ENCODE data around the gene ENTPD5. TPM values are rescaled to one million over a fixed set of nuclear protein-coding genes. Genes with fewer than 3 reads are reported as not detected.

ENTPD5 gene
- total RNA-seq, 2 experiments from 2014 or later = 10.2 to 11.2 TPM

GRCh38 chr14:73961192-73961591 lies 57.9 kb downstream of the ENTPD5 start:
- CTCF ChIA-PET = no interaction called here
- peaks cover 25% of the 10 kb centered on the region for H3K36me3 Mint-ChIP-seq
- H3K27ac Mint-ChIP-seq = no peak overlapping the region
- no peak for DNase-seq
- H3K4me3 Mint-ChIP-seq = no peak overlapping the region
- no peaks in the 10 kb centered on the region for H3K9me3 Mint-ChIP-seq
- POLR2A ChIA-PET = no interaction called here
- H3K4me1 Mint-ChIP-seq (ENCODE audit: low read depth) = no peaks in the 10 kb centered on the region
- intact Hi-C loops (cut with micrococcal nuclease) = no loop called here
- H3K27me3 Mint-ChIP-seq = no peaks in the 10 kb centered on the region

- Mint-ChIP-seq H3K27me3 (no peaks in the 10 kb centered on the region), H3K27ac (no peak overlapping the region), H3K36me3 (peaks cover 28% of the 10 kb centered on the region), H3K4me3 (no peak overlapping the region), H3K4me1 (ENCODE audit: low read depth) (no peaks in the 10 kb centered on the region), H3K9me3 (no peaks in the 10 kb centered on the region)
- POLR2A ChIA-PET = no interaction called here
- no peak for DNase-seq
- CTCF ChIA-PET = interaction anchor here (1.2 kb wide), 1 partner anchor 9 kb away, joined by 4 read pairs; the partner anchor contains the start of genes COQ6 and FAM161B
- intact Hi-C loops (cut with micrococcal nuclease) = no loop called here
These were observed 60.5 kb downstream of the ENTPD5 start for GRCh38 chr14:73958591-73958990.

GRCh38 chr14:73955674-73956073 lies 63.4 kb downstream of the ENTPD5 start:
- intact Hi-C loops (cut with micrococcal nuclease) = no loop called here
- Mint-ChIP-seq H3K4me1 (ENCODE audit: low read depth) (peaks cover 12% of the 10 kb centered on the region), H3K4me3 (no peak overlapping the region), H3K27ac (no peak overlapping the region), H3K9me3 (no peaks in the 10 kb centered on the region), H3K27me3 (no peaks in the 10 kb centered on the region), H3K36me3 (peaks cover 22% of the 10 kb centered on the region)
- POLR2A ChIA-PET = no interaction called here
- no peak for DNase-seq
- CTCF ChIA-PET = no interaction called here

DNA sequence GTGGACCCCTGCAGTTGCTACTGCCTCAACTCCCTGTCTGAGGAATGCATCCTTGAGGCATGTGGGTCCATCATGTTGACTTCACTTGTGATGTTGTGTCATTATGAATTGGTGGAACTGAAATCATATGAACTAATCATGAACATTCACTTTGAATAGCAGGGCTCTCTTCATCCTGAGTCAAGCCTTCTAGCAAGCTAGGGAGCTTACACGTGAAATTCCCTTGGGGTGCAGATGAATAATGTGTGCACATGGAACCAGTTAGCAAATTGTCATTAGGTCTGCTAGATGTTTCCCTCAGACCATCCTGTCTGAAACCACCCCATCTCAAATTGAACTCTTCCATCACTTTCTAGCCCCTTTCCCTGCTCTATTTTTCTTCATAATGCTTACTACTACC lies 65.4 kb downstream of the ENTPD5 start:
- H3K36me3 Mint-ChIP-seq = peaks cover 15% of the 10 kb centered on the region
- H3K4me3 Mint-ChIP-seq = no peak overlapping the region
- intact Hi-C loops (cut with micrococcal nuclease) = loop anchor here (5.0 kb wide), 1 partner anchor 84 kb away; no protein-coding TSS in a partner anchor
- CTCF ChIA-PET = no interaction called here
- H3K27me3 Mint-ChIP-seq = no peaks in the 10 kb centered on the region
- POLR2A ChIA-PET = no interaction called here
- no peaks in the 10 kb centered on the region for H3K9me3 Mint-ChIP-seq
- DNase-seq = no peak
- H3K4me1 Mint-ChIP-seq (ENCODE audit: low read depth) = peaks cover 17% of the 10 kb centered on the region
- H3K27ac Mint-ChIP-seq = no peak overlapping the region

- DNase-seq = peak; percentile 96
- peaks cover 4% of the 10 kb centered on the region for H3K36me3 Mint-ChIP-seq
- no peaks in the 10 kb centered on the region for H3K9me3 Mint-ChIP-seq
- ChIA-PET CTCF (interaction anchor here (0.9 to 1.5 kb wide), 4 partner anchors 9 to 777 kb away, joined by 3 to 6 read pairs (median 4); partner anchors contain the start of gene ACOT2), POLR2A (interaction anchor here (0.6 to 1.2 kb wide), 6 partner anchors 13 to 192 kb away, joined by 3 to 7 read pairs (median 4); partner anchors contain the start of gene ZNF410)
- peaks cover 17% of the 10 kb centered on the region for H3K4me1 Mint-ChIP-seq (ENCODE audit: low read depth)
- H3K27me3 Mint-ChIP-seq = no peaks in the 10 kb centered on the region
- peak within 1 kb of the TSS; percentile 97 for H3K4me3 Mint-ChIP-seq
- intact Hi-C loops (cut with micrococcal nuclease) = loop anchor here (1.0 to 5.0 kb wide), 6 partner anchors 64 to 814 kb away; partner anchors contain the start of genes ALDH6A1, BBOF1, ENTPD5 and LIN52
- H3K27ac Mint-ChIP-seq = peak within 1 kb of the TSS; percentile 86
These were observed 69.0 kb downstream of the ENTPD5 start, which contains the start of the genes COQ6 and FAM161B for GRCh38 chr14:73949752-73950734. Gene COQ6, plus strand, starts transcription at chr14:73950302. Its CDS starts 31 bp downstream, at chr14:73950333. Gene FAM161B, minus strand, starts transcription at chr14:73950094. Its CDS starts 68 bp downstream, at chr14:73950026.

- Mint-ChIP-seq H3K4me3 (no peak overlapping the region), H3K4me1 (ENCODE audit: low read depth) (peaks cover 5% of the 10 kb centered on the region), H3K27ac (no peak overlapping the region), H3K27me3 (no peaks in the 10 kb centered on the region), H3K36me3 (no peaks in the 10 kb centered on the region), H3K9me3 (no peaks in the 10 kb centered on the region)
- intact Hi-C loops (cut with micrococcal nuclease) = no loop called here
- ChIA-PET CTCF (no interaction called here), POLR2A (no interaction called here)
- no peak for DNase-seq
These were observed 73.9 kb downstream of the ENTPD5 start for GRCh38 chr14:73945159-73945670.

DNA sequence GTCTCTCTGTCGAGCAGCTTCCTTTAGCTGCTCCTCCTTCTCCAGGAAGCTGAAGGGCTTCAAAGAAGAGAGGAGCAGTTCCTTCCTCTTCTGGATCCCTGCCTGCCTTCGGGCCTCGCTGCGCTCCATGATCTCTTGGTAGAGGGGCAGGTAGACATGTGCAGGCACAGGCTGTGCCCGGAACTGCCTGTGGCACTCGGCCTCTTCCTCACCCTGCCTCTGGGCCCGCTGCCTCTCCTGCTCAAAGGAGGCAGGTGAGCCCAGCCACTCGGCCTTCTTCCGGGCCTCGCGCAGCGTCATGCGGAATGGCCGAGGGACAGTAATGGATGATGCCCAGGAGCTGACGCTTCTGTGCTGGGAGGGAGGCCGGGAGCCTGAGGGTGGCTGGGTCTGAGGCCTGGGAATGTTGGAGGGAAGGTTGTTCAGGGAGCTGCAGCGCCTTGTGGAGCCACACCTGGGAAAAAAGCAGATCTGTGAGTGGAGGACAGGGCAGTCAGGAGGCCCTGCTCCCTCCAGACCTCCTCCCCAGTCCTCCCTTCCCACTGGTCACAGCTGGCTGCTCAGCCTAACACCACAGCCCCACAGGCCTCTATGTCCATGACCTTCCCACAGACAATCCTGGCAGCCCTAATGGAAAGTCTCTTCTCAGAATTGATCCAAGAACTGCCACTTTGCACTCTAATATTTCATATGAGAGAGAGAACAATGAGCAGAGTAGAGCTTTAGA lies 74.5 kb downstream of the ENTPD5 start:
- intact Hi-C loops (cut with micrococcal nuclease) = no loop called here
- POLR2A ChIA-PET = no interaction called here
- no peaks in the 10 kb centered on the region for H3K9me3 Mint-ChIP-seq

GRCh38 chr14:73943083-73943482 lies 76.0 kb downstream of the ENTPD5 start:
- POLR2A ChIA-PET = no interaction called here
- H3K27me3 Mint-ChIP-seq = no peaks in the 10 kb centered on the region
- CTCF ChIA-PET = no interaction called here
- H3K9me3 Mint-ChIP-seq = no peaks in the 10 kb centered on the region
- H3K4me1 Mint-ChIP-seq (ENCODE audit: low read depth) = no peaks in the 10 kb centered on the region
- intact Hi-C loops (cut with micrococcal nuclease) = no loop called here
- DNase-seq = no peak
- H3K4me3 Mint-ChIP-seq = no peak overlapping the region
- no peaks in the 10 kb centered on the region for H3K36me3 Mint-ChIP-seq
- H3K27ac Mint-ChIP-seq = no peak overlapping the region

More for the DNA sequence above, 74.5 kb downstream of the ENTPD5 start:
- H3K27me3 Mint-ChIP-seq = no peaks in the 10 kb centered on the region
- peaks cover under 1% of the 10 kb centered on the region for H3K4me1 Mint-ChIP-seq (ENCODE audit: low read depth)
- H3K36me3 Mint-ChIP-seq = no peaks in the 10 kb centered on the region
- H3K4me3 Mint-ChIP-seq = no peak overlapping the region
- no peak overlapping the region for H3K27ac Mint-ChIP-seq
- CTCF ChIA-PET = no interaction called here
- DNase-seq = no peak

GRCh38 chr14:73942180-73942579 lies 76.9 kb downstream of the ENTPD5 start:
- CTCF ChIA-PET = no interaction called here

GRCh38 chr14:73937012-73937411 lies 82.1 kb downstream of the ENTPD5 start:
- no peaks in the 10 kb centered on the region for H3K4me1 Mint-ChIP-seq (ENCODE audit: low read depth)
- ChIA-PET POLR2A (interaction anchor here (0.6 kb wide), 1 partner anchor 13 kb away, joined by 3 read pairs; the partner anchor contains the start of genes COQ6 and FAM161B), CTCF (interaction anchor here (1.0 to 2.1 kb wide), 2 partner anchors 13 to 208 kb away, joined by 3 to 6 read pairs; partner anchors contain the start of genes COQ6 and FAM161B)
- peaks cover 17% of the 10 kb centered on the region for H3K36me3 Mint-ChIP-seq
- no peak for DNase-seq
- no peaks in the 10 kb centered on the region for H3K9me3 Mint-ChIP-seq
- no peak overlapping the region for H3K4me3 Mint-ChIP-seq
- H3K27ac Mint-ChIP-seq = no peak overlapping the region
- H3K27me3 Mint-ChIP-seq = no peaks in the 10 kb centered on the region
- intact Hi-C loops (cut with micrococcal nuclease) = no loop called here

More at GRCh38 chr14:73942180-73942579, 76.9 kb downstream of the ENTPD5 start:
- H3K9me3 Mint-ChIP-seq = no peaks in the 10 kb centered on the region
- no peak overlapping the region for H3K27ac Mint-ChIP-seq
- DNase-seq = no peak
- intact Hi-C loops (cut with micrococcal nuclease) = no loop called here
- H3K27me3 Mint-ChIP-seq = no peaks in the 10 kb centered on the region
- POLR2A ChIA-PET = no interaction called here
- no peaks in the 10 kb centered on the region for H3K36me3 Mint-ChIP-seq
- no peak overlapping the region for H3K4me3 Mint-ChIP-seq
- H3K4me1 Mint-ChIP-seq (ENCODE audit: low read depth) = no peaks in the 10 kb centered on the region

GRCh38 chr14:73936548-73936947 lies 82.5 kb downstream of the ENTPD5 start:
- H3K4me1 Mint-ChIP-seq (ENCODE audit: low read depth) = no peaks in the 10 kb centered on the region
- no peak overlapping the region for H3K4me3 Mint-ChIP-seq
- CTCF ChIA-PET = interaction anchor here (0.9 to 2.1 kb wide), 3 partner anchors 13 to 207 kb away, joined by 3 to 6 read pairs (median 4); partner anchors contain the start of genes COQ6 and FAM161B
- no peaks in the 10 kb centered on the region for H3K9me3 Mint-ChIP-seq
- no peak for DNase-seq
- intact Hi-C loops (cut with micrococcal nuclease) = no loop called here
- H3K36me3 Mint-ChIP-seq = peaks cover 18% of the 10 kb centered on the region
- no peaks in the 10 kb centered on the region for H3K27me3 Mint-ChIP-seq
- POLR2A ChIA-PET = interaction anchor here (0.6 kb wide), 1 partner anchor 13 kb away, joined by 3 read pairs; the partner anchor contains the start of genes COQ6 and FAM161B
- H3K27ac Mint-ChIP-seq = no peak overlapping the region
